IMR-90 (cell line): Measurements from ENCODE around the gene KCP. TPM values are rescaled to one million over a fixed set of nuclear protein-coding genes. Genes with fewer than 3 reads are reported as not detected.

Experiments
- ATAC-seq: fragments of 200-7000 bp; cut with Tn5 transposase; 2 replicates; pipeline ENCODE4 v1.9.1; 2020; ENCODE audit warnings: low read depth, mild to moderate bottlenecking, moderate library complexity
- BruUV-seq: library from RNA; stranded (reverse); fragments of 400-500 nt; replicated peaks from 2 replicates; lab custom pipeline; 2021; lab: Mats Ljungman, UMichigan
- CTCF ChIA-PET: fragments of 300-600 bp; formaldehyde crosslinking; extraction: SDS; loops from one replicate; lab custom pipeline; 2021; ENCODE audit warnings: antibody characterized with exemption; lab: Yijun Ruan, JAX
- POLR2A ChIA-PET: fragments of 300-600 bp; sonication (Branson Sonifier 250); formaldehyde crosslinking; loops from one replicate; lab custom pipeline; 2022; ENCODE audit warnings: antibody characterized with exemption; ENCODE audit not compliant: unreplicated experiment; lab: Charles Lee
- DNase-seq: peaks from one replicate; pipeline ENCODE4 v3.0.0; 2013
- H2AFZ ChIP-seq: replicated peaks from 2 replicates; pipeline ENCODE3; 2013; ENCODE audit warnings: low read length, mild to moderate bottlenecking; ENCODE audit not compliant: poor library complexity
- H2AK5ac ChIP-seq: 2 replicates; pipeline ENCODE4 v1.6.1; 2013; ENCODE audit warnings: low read depth, low read length, inconsistent platforms
- H2AK9ac ChIP-seq: replicated peaks from 2 replicates; pipeline ENCODE3; 2013; ENCODE audit warnings: mild to moderate bottlenecking, low read depth, low read length, moderate library complexity; ENCODE audit not compliant: poor library complexity
- H2BK120ac ChIP-seq: 2 replicates; pipeline ENCODE4 v1.6.1; 2013; ENCODE audit warnings: low read depth, low read length, inconsistent platforms
- H2BK15ac ChIP-seq: 3 replicates; pipeline ENCODE4 v1.6.1; 2013; ENCODE audit warnings: low read depth, low read length, inconsistent platforms
- H2BK20ac ChIP-seq: 2 replicates; pipeline ENCODE4 v1.6.1; 2013; ENCODE audit warnings: low read depth, mild to moderate bottlenecking, inconsistent platforms, low read length, moderate library complexity
- H2BK5ac ChIP-seq: 2 replicates; pipeline ENCODE4 v1.6.1; 2013; ENCODE audit warnings: mild to moderate bottlenecking, low read depth, low read length, inconsistent platforms; ENCODE audit not compliant: poor library complexity, severe bottlenecking
- H3K14ac ChIP-seq: replicated peaks from 2 replicates; pipeline ENCODE4 v1.6.1; 2013; ENCODE audit warnings: low read depth, low read length, inconsistent platforms
- H3K18ac ChIP-seq: 2 replicates; pipeline ENCODE4 v1.6.1; 2013; ENCODE audit warnings: low read depth, low read length, control low read depth
- H3K23ac ChIP-seq: 2 replicates; pipeline ENCODE4 v1.6.1; 2013; ENCODE audit warnings: low read depth, low read length, inconsistent platforms
- H3K27ac ChIP-seq: 2 replicates; pipeline ENCODE4 v1.5.1; 2013; ENCODE audit warnings: mild to moderate bottlenecking, control low read depth, low read length; ENCODE audit not compliant: insufficient read depth
- H3K27me3 ChIP-seq: 2 replicates; pipeline ENCODE4 v1.6.1; 2013; ENCODE audit warnings: low read length; ENCODE audit not compliant: control insufficient read depth, insufficient read depth
- H3K36me3 ChIP-seq: 2 replicates; pipeline ENCODE4 v1.6.1; 2013; ENCODE audit warnings: low read length, mixed read lengths; ENCODE audit not compliant: control insufficient read depth, insufficient read depth
- H3K4ac ChIP-seq: 2 replicates; pipeline ENCODE4 v1.6.1; 2013; ENCODE audit warnings: low read depth, low read length, inconsistent platforms
- H3K4me1 ChIP-seq: 2 replicates; pipeline ENCODE4 v1.6.1; 2013; ENCODE audit warnings: low read length, mixed read lengths; ENCODE audit not compliant: control insufficient read depth, insufficient read depth
- H3K4me2 ChIP-seq: 2 replicates; pipeline ENCODE4 v1.6.1; 2013; ENCODE audit warnings: low read depth, mild to moderate bottlenecking, control low read depth, low read length, moderate library complexity
- H3K4me3 ChIP-seq: 2 replicates; pipeline ENCODE4 v1.5.1; 2013; ENCODE audit warnings: low read depth, mild to moderate bottlenecking, control low read depth, low read length, moderate library complexity; ENCODE audit not compliant: insufficient read depth
- H3K56ac ChIP-seq: 2 replicates; pipeline ENCODE4 v1.6.1; 2013; ENCODE audit warnings: low read length, inconsistent platforms; ENCODE audit not compliant: insufficient read depth; ENCODE audit errors: extremely low read depth
- H3K79me1 ChIP-seq, 2 experiments: 2 replicates each; pipeline ENCODE4 v1.6.1; 2013; ENCODE audit warnings: low read length in 2 of 2, inconsistent platforms in 1 of 2, low read depth in 1 of 2
- H3K9ac ChIP-seq: 2 replicates; pipeline ENCODE4 v1.6.1; 2013; ENCODE audit warnings: low read depth, low read length, control low read depth
- H3K9me1 ChIP-seq: 2 replicates; pipeline ENCODE4 v1.6.1; 2013; ENCODE audit warnings: low read length, inconsistent platforms; ENCODE audit not compliant: insufficient read depth
- H3K9me3 ChIP-seq: 2 replicates; pipeline ENCODE4 v1.6.1; 2013; ENCODE audit warnings: low read length; ENCODE audit not compliant: control insufficient read depth, insufficient read depth
- H4K20me1 ChIP-seq: 2 replicates; pipeline ENCODE4 v1.6.1; 2013; ENCODE audit warnings: low read length, inconsistent platforms; ENCODE audit not compliant: insufficient read depth
- H4K5ac ChIP-seq: 2 replicates; pipeline ENCODE4 v1.6.1; 2013; ENCODE audit warnings: mild to moderate bottlenecking, low read depth, low read length, control low read depth
- H4K8ac ChIP-seq, 2 experiments: 2 replicates each; pipeline ENCODE4 v1.6.1; 2013; ENCODE audit warnings: low read depth in 2 of 2, low read length in 2 of 2, control low read depth in 1 of 2, inconsistent platforms in 1 of 2
- H4K91ac ChIP-seq: 2 replicates; pipeline ENCODE4 v1.6.1; 2013; ENCODE audit warnings: low read depth, low read length, inconsistent platforms; ENCODE audit not compliant: insufficient read depth
- BHLHE40 ChIP-seq: fragments of 150-350 bp; IDR thresholded peaks from 2 replicates; pipeline ENCODE4 v1.6.1; 2016; ENCODE audit warnings: mild to moderate bottlenecking, low read depth, low read length
- CEBPB ChIP-seq: IDR thresholded peaks from 2 replicates; pipeline ENCODE4 v1.6.1; 2012; ENCODE audit warnings: low read depth, low read length, improper control_type of control experiment
- MAFK ChIP-seq: IDR thresholded peaks from 2 replicates; pipeline ENCODE4 v1.6.1; 2012; ENCODE audit warnings: low read depth, low read length, improper control_type of control experiment
- MAZ ChIP-seq: IDR thresholded peaks from 2 replicates; pipeline ENCODE4 v1.6.1; 2012; ENCODE audit warnings: low read depth, mild to moderate bottlenecking, low read length, improper control_type of control experiment, moderate library complexity, borderline replicate concordance
- NFE2L2 ChIP-seq: fragments of 150-350 bp; IDR thresholded peaks from 2 replicates; pipeline ENCODE4 v1.6.1; 2016; ENCODE audit warnings: low read depth, mild to moderate bottlenecking, low read length
- RAD21 ChIP-seq: IDR thresholded peaks from 2 replicates; pipeline ENCODE4 v1.6.1; 2012; ENCODE audit warnings: low read length, improper control_type of control experiment
- WGBS, 2 experiments: methylation state at CpG; one replicate each; pipeline versions ENCODE4 v1.1.5 to v1.1.7; 2013; ENCODE audit warnings: missing lambda C conversion rate in 2 of 2; ENCODE audit not compliant: insufficient read length in 1 of 2; ENCODE audit errors: extremely low coverage in 2 of 2; 5-methylcytosine and 5-hydroxymethylcytosine counted together
- dilution Hi-C: fragments of 300-500 bp; cut with HindIII; formaldehyde crosslinking; loops from one replicate; pipeline ENCODE4 v1.14.3; 2018; ENCODE audit warnings: low sequenced_read_pairs; ENCODE audit not compliant: unreplicated experiment
- in situ Hi-C: fragments of 300-500 bp; cut with MboI; formaldehyde crosslinking; loops from 3 replicates; pipeline ENCODE4 v1.14.3; 2019; ENCODE audit warnings: low sequenced_read_pairs, inconsistent platforms, mixed read lengths
- intact Hi-C: fragments of 100-400 bp; cut with micrococcal nuclease; formaldehyde crosslinking; loops from 2 replicates; pipeline ENCODE4 v1.10.0; 2022
- polyA plus RNA-seq, 3 experiments: library from polyadenylated mRNA; depleted of rRNA; stranded (reverse); fragments of >200 nt; gene quantifications; 2 replicates each; pipeline ENCODE4 v1.2.3, GENCODE V29; 2012; ENCODE audit warnings: low replicate concordance in 1 of 3
- total RNA-seq: library from RNA; depleted of rRNA; stranded (reverse); fragments of >200 nt; gene quantifications from 2 replicates; pipeline ENCODE4 v1.2.3, GENCODE V29; 2012

Gene KCP
- total and polyA plus RNA-seq, 2 of the 4 experiments (the other 2 are of a cell fraction), result 0.03 TPM; not detected in 1

DNA sequence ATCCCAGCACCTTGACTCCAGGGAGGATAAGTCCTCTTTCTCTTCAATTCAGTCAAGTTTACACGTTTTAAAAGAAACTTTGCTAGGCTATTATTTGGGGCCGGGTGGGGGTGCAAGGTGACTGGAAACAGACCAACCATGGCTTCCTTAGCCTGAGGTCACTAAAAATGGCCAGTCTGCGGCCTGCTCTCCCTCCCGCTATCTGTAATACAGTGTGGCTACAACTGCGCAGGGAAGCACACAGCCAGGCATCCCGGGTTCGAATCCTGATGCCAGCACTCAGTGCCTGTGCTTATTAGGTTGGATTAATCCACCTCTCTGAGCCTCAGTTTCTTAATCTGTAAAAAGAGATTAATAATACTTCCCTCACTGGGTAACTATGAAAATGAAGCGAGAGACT is 28.4 kb downstream of the KCP start:
- Histone ChIP-seq H3K9me3 (no peaks in the 10 kb centered on the region), H4K91ac (no peak overlapping the region), H3K27me3 (peaks cover 7% of the 10 kb centered on the region; the same call in 1 of the 2 replicates), H3K36me3 (no peaks in the 10 kb centered on the region), H3K27ac (no peak overlapping the region), H3K18ac (no peak overlapping the region), H4K20me1 (no peaks in the 10 kb centered on the region; the same call in 1 of the 2 replicates), H4K8ac (no peak overlapping the region), H4K5ac (no peak overlapping the region), H3K9ac (no peak overlapping the region), H3K4me2 (no peak overlapping the region), H3K9me1 (no peaks in the 10 kb centered on the region), H2AK9ac (no peak overlapping the region), H3K56ac (no peak overlapping the region), H3K79me1 (no peaks in the 10 kb centered on the region), H2BK15ac (no peak overlapping the region), H2BK5ac (no peak overlapping the region), H3K4ac (no peak overlapping the region), H2BK20ac (no peak overlapping the region), H3K23ac (no peak overlapping the region), H3K4me3 (no peak overlapping the region), H2AFZ (no peak overlapping the region), H2AK5ac (no peak overlapping the region), H2BK120ac (no peak overlapping the region), H3K4me1 (no peaks in the 10 kb centered on the region), H3K14ac (no peak overlapping the region)
- dilution Hi-C loops, result no loop called here
- no peak for DNase-seq
- TF ChIP-seq RAD21 (no peak), MAZ (no peak), BHLHE40 (no peak), MAFK (no peak), NFE2L2 (no peak), CEBPB (no peak)
- no CpG with 5 or more reads among the region's 8 CpGs for WGBS, 2 experiments
- CTCF ChIA-PET, result no interaction called here
- BruUV-seq, result no TSS peak
- no peak for ATAC-seq
- intact Hi-C loops, result loop anchor here (5.0 kb wide), 3 partner anchors 270 to 455 kb away; partner anchors contain the start of gene METTL2B
- POLR2A ChIA-PET, result no interaction called here
- in situ Hi-C loops, result loop anchor here (5.0 to 25.0 kb wide), 2 partner anchors 275 to 420 kb away; partner anchors contain the start of gene HILPDA
